Islet precursor cell (in vitro differentiated cells): ENCODE results near the gene ACVR2A.

ENCODE experiments used
- DNase-seq: peaks from one replicate; pipeline ENCODE4 v3.0.0-alpha.2; 2018

ACVR2A gene

DNA sequence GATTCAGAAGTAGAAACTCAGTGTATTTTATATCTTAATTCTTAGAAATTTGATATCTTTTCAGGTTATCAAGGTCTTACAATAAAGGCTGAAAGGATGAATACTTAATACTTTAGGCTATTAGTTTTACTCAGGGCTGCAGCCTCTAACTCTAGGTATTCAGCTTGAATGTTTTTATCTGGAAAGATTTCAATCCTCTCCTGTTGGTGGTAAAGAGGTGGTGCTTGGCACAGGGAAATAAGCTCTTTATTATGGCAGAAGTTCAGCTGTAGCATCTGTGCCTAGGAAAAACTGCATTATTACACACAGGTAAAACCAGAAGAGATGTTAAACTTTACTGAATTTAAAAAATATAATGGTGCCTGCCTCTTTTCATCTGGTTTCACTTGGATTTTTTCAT lies 11.1 kb downstream of the ACVR2A start:
- DNase-seq, result no peak

DNA sequence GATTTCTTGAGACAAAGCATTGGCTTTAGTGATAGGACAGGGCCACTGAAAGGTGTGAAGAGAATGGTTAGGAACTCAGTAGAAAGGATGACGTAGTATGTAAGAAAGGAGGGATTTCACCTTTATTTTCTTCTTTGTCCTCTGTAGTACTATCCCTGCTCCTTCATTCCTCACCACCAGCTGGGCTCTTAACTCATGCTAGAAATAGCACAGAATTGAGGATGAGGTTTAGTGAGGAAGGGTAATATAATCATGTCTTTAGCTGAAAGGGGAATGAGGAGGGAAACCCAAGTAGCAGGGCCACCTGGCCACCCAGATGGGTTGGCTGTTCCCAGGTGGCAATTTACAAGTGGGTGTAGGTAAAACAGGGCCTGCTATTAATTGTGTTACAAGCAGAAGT lies 15.2 kb downstream of the ACVR2A start:
- DNase-seq, result no peak

DNA sequence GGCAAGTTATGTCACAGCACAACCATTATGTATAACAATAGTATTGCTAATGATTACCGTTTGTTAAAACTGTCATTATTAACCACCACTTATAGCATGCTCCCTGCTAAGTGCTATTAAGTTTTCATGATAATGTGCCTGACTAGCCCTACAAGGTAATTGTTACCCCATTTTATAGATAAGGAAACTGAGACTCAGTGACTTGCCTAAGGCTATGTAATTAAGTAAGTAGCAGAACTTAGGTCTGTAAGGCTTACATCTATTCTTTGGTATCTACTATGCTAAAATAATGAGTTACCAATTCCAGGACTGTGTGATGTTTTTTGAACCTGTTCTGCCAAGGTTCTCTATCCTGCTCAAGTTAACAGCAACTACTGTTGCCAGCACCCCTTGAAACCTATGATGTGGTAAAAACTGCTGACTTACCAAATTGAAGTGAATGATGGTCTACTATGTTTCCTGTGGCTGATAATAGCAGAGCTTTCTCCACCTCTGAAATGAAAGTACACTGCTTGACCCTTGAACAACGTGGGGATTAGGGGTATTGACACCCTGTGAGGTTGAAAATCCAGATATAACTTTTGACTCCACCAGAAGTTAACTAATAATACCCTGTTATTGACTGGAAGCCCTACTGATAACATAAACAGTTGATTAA lies 18.2 kb downstream of the ACVR2A start:
- DNase-seq, result no peak

DNA sequence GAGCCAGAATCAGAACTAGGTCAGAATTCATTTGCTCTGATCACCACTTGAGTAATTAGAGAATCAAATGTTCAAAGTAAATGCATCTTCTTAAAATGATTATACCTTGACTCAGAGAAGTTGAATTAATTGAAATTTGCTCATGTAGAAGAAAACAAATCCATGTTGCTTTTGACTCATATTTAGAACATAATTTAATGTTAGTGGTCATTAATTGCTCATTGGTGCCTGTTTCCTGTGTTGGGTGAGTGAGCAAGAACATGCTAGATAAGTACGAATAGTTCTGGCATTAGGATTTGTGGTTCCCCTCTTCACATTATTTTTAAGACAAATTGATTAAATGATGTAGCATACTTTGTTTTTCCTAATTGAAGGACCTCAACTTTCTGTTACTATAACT lies 19.0 kb downstream of the ACVR2A start:
- no peak for DNase-seq

DNA sequence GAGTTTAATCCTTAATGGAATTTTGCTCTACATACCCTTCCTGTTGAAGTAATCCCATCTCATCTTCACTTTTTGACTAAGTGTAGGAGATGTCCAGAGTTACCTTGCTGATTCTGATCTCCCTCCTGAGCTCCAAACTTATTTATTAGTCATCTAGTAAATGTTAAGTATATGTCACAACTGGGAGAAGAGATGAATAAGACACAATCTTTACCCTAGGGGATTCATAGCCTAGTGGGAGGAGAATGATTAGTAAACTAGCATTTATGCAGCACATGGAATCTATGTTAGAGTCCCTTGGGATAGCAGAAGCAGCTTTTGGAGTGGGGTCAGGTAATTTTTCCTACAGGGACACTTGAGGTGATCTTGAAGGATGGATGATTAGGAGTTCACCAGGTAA lies 20.7 kb downstream of the ACVR2A start:
- DNase-seq, result no peak

DNA sequence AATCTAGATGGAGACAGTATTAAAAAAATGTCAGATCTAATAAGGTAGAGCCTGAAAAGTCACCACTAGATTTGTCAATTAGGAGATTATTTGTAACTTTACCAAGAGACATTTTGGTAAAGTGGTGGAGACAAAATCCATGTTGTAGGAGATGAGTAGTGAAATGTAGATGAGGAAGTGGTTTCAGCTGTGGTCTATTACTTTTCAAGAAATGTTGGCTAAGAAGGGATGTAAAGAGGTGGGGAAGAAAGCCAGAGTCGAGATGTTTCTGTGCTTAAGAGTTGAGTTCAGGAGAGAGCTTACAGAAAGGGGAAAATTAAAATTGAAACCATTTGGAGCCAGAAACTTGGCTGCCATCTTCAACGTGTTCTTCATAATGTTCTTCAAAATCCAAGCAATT lies 22.2 kb downstream of the ACVR2A start:
- DNase-seq, result no peak

DNA sequence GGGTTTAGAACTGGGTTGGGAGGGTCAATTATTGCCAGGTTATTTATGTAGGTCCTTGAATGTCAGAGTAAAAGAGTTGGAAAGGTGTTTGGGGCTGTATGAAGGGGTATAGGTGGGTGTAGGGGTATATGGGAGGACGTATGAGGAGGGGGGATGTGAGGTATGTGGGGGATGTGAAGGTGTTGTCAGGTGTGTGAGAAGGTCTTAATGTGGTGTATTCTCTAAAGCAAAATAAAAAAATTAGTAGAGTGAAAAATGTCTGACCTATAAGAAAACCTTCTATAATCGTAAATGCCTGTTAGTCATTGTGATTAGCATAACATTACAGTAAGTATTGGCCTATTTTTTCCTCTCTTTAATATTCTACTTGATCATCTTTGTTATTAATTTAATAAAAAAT lies 25.1 kb downstream of the ACVR2A start:
- DNase-seq, result no peak

DNA sequence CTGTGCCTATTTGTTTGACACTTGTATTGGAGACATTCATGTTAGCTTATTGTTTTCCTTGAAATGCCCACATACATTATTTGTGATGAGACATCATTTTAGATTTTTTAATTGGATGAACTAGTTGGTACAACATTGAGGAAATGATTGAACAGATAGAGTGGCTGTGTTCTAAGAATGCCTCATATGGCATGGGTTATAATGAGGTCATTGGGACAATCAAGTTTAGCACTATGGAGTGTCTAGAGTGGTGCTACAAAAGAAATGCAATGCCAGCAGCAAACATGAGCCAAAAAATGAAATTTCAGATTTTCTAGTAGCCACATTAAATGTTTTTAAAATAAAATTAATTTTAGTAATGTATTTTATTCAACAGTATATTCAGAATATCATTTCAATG lies 28.1 kb downstream of the ACVR2A start:
- no peak for DNase-seq

DNA sequence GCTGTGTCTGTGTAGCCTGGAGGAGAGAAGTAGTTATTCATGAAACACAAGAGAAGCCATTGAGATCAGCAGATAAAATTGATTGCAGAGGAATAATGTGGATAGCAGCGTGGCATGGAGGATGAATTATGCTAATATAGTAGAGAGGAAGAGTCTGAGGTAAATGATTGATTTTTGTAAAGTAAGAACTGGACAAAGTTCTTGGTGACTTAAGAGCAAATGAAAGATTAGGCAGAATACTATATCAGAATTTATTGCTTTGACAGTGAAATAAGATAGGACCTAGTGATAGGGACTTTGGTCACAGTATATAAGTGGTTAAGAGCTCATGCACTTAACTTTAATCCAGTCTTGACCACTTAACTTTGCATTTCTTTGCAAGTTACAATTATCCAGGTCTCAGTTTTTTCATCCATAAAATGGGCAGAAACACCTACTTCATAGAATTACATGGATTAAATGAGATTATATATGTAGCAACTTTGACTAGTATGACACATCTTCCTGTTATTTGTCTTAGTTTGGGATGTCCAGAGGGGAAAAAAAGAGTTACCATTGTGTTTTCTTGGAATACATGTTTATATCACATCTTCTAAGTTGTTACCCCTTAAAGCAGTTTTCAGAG lies 29.1 kb downstream of the ACVR2A start:
- no peak for DNase-seq

DNA sequence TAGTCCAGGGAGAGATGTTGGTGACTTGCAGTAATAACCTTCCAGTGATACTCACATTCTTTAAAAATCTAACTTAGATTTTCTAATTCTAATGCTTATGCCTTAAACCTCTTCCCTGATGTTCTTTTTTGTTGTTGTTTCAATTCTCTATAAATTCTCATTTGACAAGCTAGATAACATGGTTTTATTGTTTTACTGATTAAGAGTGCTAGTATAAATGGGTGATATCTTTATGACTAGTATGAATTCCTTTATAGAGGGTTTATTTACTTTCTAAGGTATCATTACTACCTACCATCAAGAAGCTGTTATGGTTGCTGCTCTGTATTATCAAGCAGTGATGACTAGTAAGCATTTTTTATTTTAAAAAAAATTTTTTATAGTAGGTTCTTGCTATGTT lies 35.0 kb downstream of the ACVR2A start:
- no peak for DNase-seq

DNA sequence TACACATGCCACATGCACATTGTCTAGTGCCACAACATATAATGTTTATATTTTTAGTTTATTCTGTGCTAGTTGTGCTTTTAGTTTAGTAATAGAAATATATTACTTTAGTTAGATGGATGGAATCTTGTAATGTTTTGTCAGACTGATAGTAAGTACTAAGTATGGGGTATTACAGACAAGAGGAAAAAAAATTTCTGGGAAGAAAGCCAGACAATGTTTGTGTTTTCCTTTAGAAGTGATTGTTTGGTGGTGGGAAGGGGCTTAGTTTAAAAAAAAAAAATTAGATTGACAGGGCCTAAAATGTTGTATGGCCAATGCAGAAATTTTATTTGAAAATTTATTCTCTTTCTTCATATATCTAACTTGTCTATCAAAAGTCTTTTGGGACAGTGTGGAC lies 37.8 kb downstream of the ACVR2A start:
- no peak for DNase-seq

DNA sequence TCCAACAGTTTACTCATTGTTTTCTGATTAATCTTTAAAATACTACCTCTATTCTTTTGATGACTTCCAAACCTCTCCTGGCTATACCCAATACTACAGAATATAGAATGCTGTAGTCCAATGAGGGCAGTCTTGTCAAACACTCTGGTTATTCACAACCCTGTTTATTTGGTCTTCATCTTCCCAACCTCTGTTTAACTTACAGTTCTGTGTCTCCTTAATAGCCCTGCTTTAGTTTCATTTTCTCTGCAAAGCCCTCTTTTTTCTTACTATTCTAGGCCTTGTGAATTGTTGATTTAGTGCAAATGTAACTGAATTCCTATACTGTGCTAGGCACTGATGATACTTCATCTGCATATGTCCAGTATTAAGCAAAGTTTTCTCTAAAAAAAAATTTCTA lies 40.0 kb downstream of the ACVR2A start:
- no peak for DNase-seq

DNA sequence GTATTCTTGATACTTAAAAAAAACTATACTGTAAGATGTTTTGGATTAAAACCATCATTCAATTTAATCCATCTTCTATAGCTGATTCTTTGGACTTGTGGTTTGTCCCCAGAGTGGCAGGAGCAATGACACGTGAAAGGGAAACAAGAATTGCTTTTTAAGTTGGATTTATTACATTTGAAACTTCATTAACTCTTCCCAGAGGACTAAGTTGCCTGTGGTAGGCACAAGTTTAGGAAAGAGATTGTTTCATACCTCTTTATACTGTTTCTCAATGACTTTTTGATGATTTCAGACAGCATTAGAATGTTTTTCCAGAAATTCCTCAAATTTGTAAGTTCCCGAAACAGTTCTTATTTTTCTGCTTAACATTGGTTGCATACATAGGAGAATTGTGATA lies 41.3 kb downstream of the ACVR2A start:
- DNase-seq, result no peak

DNA sequence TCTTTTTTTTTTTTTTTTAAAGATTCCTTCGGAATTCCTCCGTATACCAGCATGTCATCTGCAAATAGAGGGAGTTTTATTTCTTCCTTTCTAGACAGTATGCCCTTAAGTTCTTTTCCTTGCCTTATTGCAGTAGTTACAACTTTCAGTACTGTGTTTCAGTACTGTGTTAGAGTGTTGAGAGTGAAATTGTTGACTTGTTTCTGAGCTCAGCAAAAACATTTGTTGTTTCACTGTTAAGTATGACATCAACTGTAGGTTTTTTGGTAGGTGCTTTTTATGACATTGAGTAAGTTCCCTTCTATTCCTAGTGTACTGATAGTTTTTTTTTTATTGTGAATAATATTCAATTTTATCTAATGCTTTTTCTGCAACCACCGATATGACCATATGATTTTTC lies 43.9 kb downstream of the ACVR2A start:
- DNase-seq, result no peak

DNA sequence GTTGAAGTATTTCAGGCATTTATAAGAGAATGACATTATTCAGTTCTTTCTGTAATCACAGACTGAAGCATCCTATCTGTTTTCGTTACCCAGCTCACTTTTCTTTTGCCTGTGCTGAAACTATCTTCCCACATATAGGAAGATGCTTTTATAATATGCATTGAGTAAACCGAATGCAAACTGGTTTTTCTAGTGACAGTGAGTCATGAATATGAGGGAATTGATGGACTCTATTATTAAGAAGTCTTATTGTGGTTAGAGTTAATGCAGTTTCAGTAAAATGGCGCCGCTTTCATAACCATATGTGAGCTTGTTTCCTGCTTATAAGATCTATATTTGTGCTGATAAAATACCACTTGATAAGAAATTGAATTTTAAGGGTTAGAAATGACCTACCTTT lies 59.2 kb downstream of the ACVR2A start:
- DNase-seq, result no peak

DNA sequence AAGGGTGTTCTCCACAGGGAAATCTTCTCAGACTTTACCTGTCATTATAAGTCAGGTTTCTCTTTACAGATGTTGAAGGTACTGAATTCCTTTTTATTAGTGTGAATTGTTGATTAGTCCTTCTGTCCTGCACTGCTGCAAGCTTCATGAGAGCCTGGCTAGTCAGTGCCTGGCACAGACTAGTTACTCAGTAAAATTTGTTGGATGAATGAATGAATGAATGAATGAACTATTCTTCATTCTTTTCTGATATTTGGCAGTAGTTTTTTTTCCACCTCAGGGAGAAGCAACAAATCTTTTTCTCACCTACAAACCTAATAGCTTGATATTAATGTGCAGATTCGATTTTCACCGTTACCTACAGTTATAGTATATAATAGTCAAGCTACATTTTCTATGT lies 64.3 kb downstream of the ACVR2A start:
- no peak for DNase-seq

DNA sequence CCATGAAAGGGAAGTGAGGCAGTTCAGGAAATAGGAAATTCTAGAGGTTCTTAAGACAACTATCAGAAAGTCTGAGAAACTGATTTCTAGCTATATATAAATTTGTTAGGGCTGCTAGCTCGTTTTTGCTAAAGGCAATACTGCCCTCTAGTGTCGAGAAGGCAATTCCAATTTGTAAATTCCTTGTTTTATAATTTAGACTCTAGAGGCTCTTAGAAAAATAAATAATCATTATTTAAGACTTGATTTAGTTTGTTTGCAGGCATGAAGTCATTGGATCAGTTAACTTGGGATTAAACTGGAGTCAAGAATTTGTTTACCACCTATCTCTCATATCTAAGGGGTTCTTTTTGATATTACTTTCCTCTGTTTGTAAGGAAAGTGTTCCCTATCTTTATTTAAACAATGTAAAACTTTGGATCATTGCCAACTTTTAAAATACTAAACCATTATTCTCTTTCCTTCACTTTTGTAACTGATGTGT lies 66.2 kb downstream of the ACVR2A start:
- no peak for DNase-seq

DNA sequence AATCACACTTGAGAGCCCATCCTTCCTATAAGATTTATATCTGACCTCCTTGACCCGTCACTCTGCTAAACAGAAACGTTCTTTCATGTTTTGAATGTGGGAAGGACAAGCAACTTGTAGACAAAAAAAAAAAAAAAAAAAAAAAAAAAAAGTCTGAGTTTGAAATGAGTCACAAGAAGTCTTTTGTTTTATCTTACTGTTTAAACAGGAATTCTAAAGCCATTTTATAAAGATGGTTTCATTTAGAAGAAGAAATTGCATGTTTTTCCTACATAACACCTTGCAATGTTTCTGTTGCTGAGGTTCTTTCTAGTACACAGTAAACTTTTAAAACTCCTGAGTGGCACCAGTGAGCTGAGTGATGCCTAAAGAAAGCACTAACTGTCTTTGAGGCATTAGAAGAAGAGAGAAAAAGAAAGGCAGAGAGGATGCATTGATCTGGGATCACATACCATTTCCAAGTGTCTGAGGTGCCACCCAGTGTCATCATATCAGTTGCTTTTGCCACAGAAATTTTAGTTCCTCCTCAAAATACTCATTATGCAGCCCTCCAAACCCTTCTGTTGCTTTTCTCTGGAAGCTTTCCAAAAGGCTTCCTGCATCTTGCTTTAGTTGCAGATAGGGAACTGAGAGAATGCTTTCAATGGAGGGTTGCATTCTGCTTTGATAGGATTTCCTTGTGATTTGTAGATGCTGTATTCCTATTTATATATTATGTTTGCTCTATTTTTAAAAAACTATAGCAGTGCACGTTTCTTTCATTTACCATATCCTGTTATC lies 69.1 kb downstream of the ACVR2A start:
- DNase-seq, result no peak

DNA sequence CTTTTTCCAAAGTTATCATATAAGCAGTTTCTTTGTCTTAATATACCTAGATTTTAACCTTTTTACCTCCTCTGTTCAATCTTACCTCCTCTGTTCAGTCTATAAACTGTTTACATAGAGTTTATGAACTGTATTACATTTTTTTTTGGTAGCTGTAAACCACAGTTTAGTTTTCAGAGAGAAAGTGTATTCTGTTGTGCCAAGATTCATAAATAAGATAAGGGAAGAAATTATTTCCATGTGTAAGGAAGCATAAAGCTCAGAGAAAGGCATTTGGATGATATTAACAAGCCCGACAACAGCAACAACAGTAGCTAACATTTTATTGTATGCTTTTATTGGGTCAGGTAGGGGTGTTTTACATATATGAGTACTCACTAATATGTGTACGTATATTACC lies 71.2 kb downstream of the ACVR2A start:
- DNase-seq, result no peak

DNA sequence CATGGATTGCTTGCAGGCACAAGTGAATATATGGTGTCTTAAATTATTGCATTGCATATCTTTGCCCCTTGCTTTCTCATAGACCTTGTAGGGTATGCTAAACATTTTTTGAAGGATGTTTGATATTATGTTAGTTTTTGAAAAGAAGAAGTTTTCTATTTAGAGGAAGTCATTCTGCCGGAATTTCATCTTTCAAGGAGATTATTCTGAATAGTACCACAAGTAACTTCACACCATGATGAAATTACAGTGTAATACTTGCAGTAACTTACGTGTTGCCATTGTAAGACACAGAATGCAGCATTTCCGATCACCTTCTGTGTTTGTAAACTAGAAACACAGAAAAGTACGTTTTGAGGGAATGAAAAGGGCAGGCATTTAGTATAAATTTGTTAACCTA lies 71.9 kb downstream of the ACVR2A start:
- DNase-seq, result no peak

DNA sequence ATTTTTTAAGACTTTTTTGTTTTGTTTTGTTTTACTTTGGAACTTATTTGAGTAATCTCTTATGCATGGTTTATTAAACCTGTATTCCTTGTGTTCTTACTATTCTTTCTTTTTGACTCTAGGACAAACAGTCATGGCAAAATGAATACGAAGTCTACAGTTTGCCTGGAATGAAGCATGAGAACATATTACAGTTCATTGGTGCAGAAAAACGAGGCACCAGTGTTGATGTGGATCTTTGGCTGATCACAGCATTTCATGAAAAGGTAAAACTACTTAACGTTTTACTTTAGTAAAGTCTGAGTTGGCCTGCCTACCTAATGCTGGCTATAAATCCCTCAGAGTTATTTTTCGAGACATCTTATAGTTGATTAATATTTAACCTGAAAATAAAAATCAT lies 72.3 kb downstream of the ACVR2A start:
- DNase-seq, result no peak

DNA sequence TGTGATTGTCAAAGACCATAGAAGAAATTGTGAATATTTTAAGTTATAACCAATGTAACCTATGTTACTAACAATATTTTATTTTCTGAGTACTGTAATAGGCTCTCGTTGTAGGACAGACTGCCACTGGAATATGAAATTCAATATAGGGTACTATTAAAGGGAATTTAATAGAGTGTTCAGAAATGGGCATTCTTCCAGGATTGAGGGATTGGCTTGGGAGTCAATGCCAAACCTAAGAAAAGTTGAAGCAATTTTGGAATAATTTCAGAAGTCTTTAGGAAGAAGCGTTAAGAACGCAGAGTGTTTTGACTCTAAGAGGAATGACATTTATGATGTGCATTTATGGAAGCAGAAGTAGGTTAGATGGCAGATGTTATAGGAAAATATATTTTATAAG lies 79.0 kb downstream of the ACVR2A start:
- no peak for DNase-seq

DNA sequence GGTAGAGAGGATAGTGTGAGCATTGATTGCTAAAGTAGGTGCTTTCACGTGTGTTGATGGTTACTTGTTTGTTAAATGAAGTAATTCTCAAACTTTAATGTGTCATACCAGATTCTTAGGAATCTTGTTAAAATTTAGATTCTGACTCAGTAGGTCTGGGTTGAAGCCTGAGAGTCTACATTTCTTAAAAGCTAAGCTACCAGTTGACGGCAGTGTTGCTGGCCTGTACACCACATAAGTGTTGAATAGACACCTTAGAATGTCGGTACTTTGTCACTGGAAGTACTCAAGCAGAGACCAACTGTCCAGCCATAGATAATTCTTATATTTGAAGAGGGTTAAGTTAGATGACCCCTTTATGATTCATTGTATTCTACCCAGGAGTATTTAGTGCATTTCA lies 79.8 kb downstream of the ACVR2A start:
- DNase-seq, result no peak

DNA sequence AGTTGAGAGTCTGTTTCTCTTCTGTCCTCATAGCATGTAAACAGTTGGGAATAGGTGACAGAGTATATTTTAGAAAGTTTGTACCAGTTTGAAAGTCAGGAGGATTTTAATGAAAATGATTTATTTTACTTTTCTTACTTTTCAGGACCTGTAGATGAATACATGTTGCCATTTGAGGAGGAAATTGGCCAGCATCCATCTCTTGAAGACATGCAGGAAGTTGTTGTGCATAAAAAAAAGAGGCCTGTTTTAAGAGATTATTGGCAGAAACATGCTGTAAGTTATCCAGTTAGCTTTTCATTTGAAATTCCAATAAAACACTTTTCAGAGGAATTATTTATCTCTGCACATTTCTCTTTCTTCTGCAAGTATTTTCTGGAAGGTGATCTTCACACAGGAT lies 81.1 kb downstream of the ACVR2A start:
- DNase-seq, result no peak
